Measurements from ENCODE around the gene KPNA4.

The KPNA4 gene

DNA sequence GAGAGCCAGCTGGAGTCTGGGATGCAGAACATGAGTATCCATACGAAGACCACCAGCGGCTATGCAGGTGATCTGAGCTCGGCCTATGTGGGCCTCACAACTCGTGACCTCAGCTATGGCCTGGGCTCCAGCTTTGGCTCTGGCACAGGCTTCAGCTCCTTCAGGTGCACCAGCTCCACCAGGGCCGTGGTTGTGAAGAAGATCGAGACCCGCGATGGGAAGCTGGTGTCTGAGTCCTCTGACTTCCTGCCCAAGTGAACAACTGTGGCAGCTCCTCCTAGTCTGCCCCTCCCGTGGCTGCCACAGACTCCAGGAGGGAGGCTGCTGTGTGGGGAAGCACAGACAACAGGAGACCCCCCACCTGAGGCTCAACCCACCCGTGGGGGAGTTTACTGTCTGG, 3.6 kb upstream of the KPNA4 start:
- H3K4me1 ChIP-seq (ENCODE audit: insufficient read depth, low read length) = peaks cover 38% of the 10 kb centered on the region

DNA sequence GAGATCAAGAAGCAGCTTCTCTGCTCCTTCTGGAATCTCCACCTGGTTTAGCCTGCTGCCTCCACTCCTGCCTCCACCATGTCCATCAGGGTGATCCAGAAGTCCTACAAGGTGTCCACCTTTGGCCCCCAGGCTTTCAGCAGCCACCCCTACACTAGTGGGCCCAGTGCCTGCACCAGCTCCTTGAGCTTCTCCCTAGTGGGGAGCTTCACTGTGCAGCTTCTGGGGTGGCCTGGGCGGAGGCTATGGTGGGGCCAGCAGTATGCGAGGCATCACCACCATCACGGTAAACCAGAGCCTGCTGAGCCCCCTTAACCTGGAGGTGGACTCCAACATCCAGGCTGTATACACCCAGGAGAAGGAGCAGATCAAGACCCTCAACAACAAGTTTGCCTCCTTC, 2.4 kb upstream of the KPNA4 start:
- Histone ChIP-seq H3K27me3 (ENCODE audit: insufficient read depth, low read length, poor library complexity) (no peaks in the 10 kb centered on the region), H4K20me1 (ENCODE audit: insufficient read depth, low read length) (peaks cover 18% of the 10 kb centered on the region), H3K36me3 (ENCODE audit: insufficient read depth, low read length) (peaks cover 5% of the 10 kb centered on the region; the same call in 1 of the 2 replicates), H3K79me2 (ENCODE audit: insufficient read depth, low read length) (peaks cover 34% of the 10 kb centered on the region), H3K9ac (ENCODE audit: low read depth, low read length) (no peak overlapping the region), H3K9me3 (ENCODE audit: insufficient read depth, low read length, severe bottlenecking) (no peaks in the 10 kb centered on the region), H3K4me2 (ENCODE audit: insufficient read depth, low read length) (no peak overlapping the region), H3K27ac (ENCODE audit: low read length) (no peak overlapping the region), H3K4me1 (ENCODE audit: insufficient read depth, low read length) (peaks cover 51% of the 10 kb centered on the region), H2AFZ (ENCODE audit: low read depth, low read length) (no peak overlapping the region), H3K4me3 (ENCODE audit: low read depth in 1 of 2, low read length in 2 of 2) (no peak overlapping the region)
- no peak for DNase-seq
- no peak for TF ChIP-seq EZH2 (IDR thresholded peaks at IDR 0.05; ENCODE audit: borderline replicate concordance, low read depth, low read length, severe bottlenecking)
- TF ChIP-seq, protein P1, sequence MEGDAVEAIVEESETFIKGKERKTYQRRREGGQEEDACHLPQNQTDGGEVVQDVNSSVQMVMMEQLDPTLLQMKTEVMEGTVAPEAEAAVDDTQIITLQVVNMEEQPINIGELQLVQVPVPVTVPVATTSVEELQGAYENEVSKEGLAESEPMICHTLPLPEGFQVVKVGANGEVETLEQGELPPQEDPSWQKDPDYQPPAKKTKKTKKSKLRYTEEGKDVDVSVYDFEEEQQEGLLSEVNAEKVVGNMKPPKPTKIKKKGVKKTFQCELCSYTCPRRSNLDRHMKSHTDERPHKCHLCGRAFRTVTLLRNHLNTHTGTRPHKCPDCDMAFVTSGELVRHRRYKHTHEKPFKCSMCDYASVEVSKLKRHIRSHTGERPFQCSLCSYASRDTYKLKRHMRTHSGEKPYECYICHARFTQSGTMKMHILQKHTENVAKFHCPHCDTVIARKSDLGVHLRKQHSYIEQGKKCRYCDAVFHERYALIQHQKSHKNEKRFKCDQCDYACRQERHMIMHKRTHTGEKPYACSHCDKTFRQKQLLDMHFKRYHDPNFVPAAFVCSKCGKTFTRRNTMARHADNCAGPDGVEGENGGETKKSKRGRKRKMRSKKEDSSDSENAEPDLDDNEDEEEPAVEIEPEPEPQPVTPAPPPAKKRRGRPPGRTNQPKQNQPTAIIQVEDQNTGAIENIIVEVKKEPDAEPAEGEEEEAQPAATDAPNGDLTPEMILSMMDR (IDR thresholded peaks at IDR 0.05; ENCODE audit: borderline replicate concordance, extremely low read depth, low read length, poor library complexity, severe bottlenecking) = no peak
- no peak for ATAC-seq (ENCODE audit: insufficient read depth, low read depth)

More for the DNA sequence above, 3.6 kb upstream of the KPNA4 start:
- Histone ChIP-seq H3K27ac (ENCODE audit: low read length) (no peak overlapping the region), H3K27me3 (ENCODE audit: insufficient read depth, low read length, poor library complexity) (no peaks in the 10 kb centered on the region), H3K9me3 (ENCODE audit: insufficient read depth, low read length, severe bottlenecking) (no peaks in the 10 kb centered on the region), H4K20me1 (ENCODE audit: insufficient read depth, low read length) (peaks cover 7% of the 10 kb centered on the region), H3K36me3 (ENCODE audit: insufficient read depth, low read length) (no peaks in the 10 kb centered on the region), H3K9ac (ENCODE audit: low read depth, low read length) (no peak overlapping the region), H3K4me2 (ENCODE audit: insufficient read depth, low read length) (0 out of 2 replicates have a peak overlapping the region, but pooled peaks have one; percentile 11), H2AFZ (ENCODE audit: low read depth, low read length) (no peak overlapping the region), H3K4me3 (ENCODE audit: low read depth in 1 of 2, low read length in 2 of 2) (no peak overlapping the region), H3K79me2 (ENCODE audit: insufficient read depth, low read length) (peaks cover 22% of the 10 kb centered on the region)
- DNase-seq (peak; percentile 63), ATAC-seq (ENCODE audit: insufficient read depth, low read depth) (no peak)
- TF ChIP-seq, protein P1 (IDR thresholded peaks at IDR 0.05; ENCODE audit: borderline replicate concordance, extremely low read depth, low read length, poor library complexity, severe bottlenecking) = no peak
- TF ChIP-seq EZH2 (IDR thresholded peaks at IDR 0.05; ENCODE audit: borderline replicate concordance, low read depth, low read length, severe bottlenecking) = no peak

DNA sequence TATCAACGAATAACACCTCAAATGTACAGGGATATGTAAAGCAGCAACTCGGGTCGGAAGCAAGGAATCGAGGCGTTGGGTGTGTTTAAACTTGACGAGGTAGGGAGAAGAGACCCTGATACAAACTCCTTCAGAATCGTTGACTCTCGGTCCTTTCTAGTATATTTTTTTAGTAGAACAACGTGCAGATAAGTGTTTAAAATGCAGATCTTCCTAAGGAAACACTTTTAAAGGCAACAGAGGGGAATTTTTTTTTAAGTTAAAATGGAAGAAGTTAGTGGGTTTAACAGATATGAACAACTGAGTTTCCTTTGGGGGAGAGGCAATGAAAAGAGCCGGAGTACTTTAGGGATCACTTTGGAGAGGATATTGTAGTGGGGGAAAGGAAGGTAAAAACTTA, 1.1 kb upstream of the KPNA4 start:
- ATAC-seq (ENCODE audit: insufficient read depth, low read depth) = no peak
- peak overlapping the region; percentile 90 for H3K4me2 ChIP-seq (ENCODE audit: insufficient read depth, low read length)
- peaks cover 47% of the 10 kb centered on the region for H3K79me2 ChIP-seq (ENCODE audit: insufficient read depth, low read length)
- H4K20me1 ChIP-seq (ENCODE audit: insufficient read depth, low read length) = peaks cover 31% of the 10 kb centered on the region
- TF ChIP-seq, protein P1 (IDR thresholded peaks at IDR 0.05; ENCODE audit: borderline replicate concordance, extremely low read depth, low read length, poor library complexity, severe bottlenecking) = no peak
- TF ChIP-seq EZH2 (IDR thresholded peaks at IDR 0.05; ENCODE audit: borderline replicate concordance, low read depth, low read length, severe bottlenecking) = no peak
- H3K4me1 ChIP-seq (ENCODE audit: insufficient read depth, low read length) = peaks cover 63% of the 10 kb centered on the region
- H3K27ac ChIP-seq (ENCODE audit: low read length) = peak overlapping the region; percentile 91; the same call in 1 of the 2 replicates
- no peaks in the 10 kb centered on the region for H3K27me3 ChIP-seq (ENCODE audit: insufficient read depth, low read length, poor library complexity)
- H3K9me3 ChIP-seq (ENCODE audit: insufficient read depth, low read length, severe bottlenecking) = no peaks in the 10 kb centered on the region
- H3K9ac ChIP-seq (ENCODE audit: low read depth, low read length) = peak overlapping the region; percentile 83
- no peak for DNase-seq
- peak overlapping the region; percentile 96; the same call in 1 of the 2 replicates for H2AFZ ChIP-seq (ENCODE audit: low read depth, low read length)
- peaks cover 10% of the 10 kb centered on the region; the same call in 1 of the 2 replicates for H3K36me3 ChIP-seq (ENCODE audit: insufficient read depth, low read length)
- peak overlapping the region; percentile 71 to 86; a peak in 3 of 4 replicates for H3K4me3 ChIP-seq (ENCODE audit: low read depth in 1 of 2, low read length in 2 of 2)
